Ovary (tissue), 9 donors: ENCODE results near the gene FATE1. TPM values are rescaled to one million over a fixed set of nuclear protein-coding genes. Genes with fewer than 3 reads are reported as not detected.

Source experiments
- DNase-seq, 5 donors: peaks; one replicate each; pipeline ENCODE4 v3.0.0-alpha.2; 2019 to 2020
- H3K27ac ChIP-seq, 2 donors: fragments of 200-600 bp; one replicate each; pipeline versions ENCODE4 v1.5.1 to v1.8.0; 2019 to 2022
- H3K27me3 ChIP-seq: fragments of 200-600 bp; one replicate; pipeline ENCODE4 v1.8.0; 2022
- H3K36me3 ChIP-seq: fragments of 200-600 bp; sonication (generic); one replicate; pipeline ENCODE4 v1.5.1; 2019
- H3K4me1 ChIP-seq: one replicate; pipeline ENCODE4 v1.8.1; 2013; ENCODE audit warnings: mild to moderate bottlenecking, moderate library complexity; ENCODE audit not compliant: insufficient read depth
- H3K4me3 ChIP-seq: fragments of 200-600 bp; sonication (generic); one replicate; pipeline ENCODE4 v1.5.1; 2017
- H3K9me3 ChIP-seq, 2 donors: fragments of 200-600 bp in 1 of 2; sonication (generic) in 1 of 2; one replicate each; pipeline versions ENCODE4 v1.5.1 to v1.8.1; 2013 to 2019; ENCODE audit warnings: mild to moderate bottlenecking in 1 of 2, moderate library complexity in 1 of 2
- EP300 ChIP-seq: sonication (generic); formaldehyde crosslinking; IDR thresholded peaks from one replicate; pipeline ENCODE4 v1.6.1; 2017; ENCODE audit warnings: antibody characterized with exemption
- POLR2A ChIP-seq: fragments of 450-650 bp; IDR thresholded peaks from one replicate; pipeline ENCODE4 v1.6.1; 2017; ENCODE audit warnings: antibody characterized with exemption, mild to moderate bottlenecking, moderate library complexity
- WGBS, 3 donors: extraction: QIAGEN DNeasy Blood & Tissue Kit in 1 of 3; methylation state at CpG; one replicate each; pipeline versions ENCODE4 v1.1.5 to v1.1.7; 2013 to 2017; 5-methylcytosine and 5-hydroxymethylcytosine counted together
- intact Hi-C, 4 donors: fragments of 100-400 bp; cut with DNase I; formaldehyde crosslinking; loops; one replicate each; pipeline versions ENCODE4 v1.11.0 to v1.15.1; 2022 to 2023
- polyA plus RNA-seq, 2 donors: library from polyadenylated mRNA; stranded (reverse); fragments of 200-250 nt in 1 of 2; fragments of 350-450 nt in 1 of 2; fragmentation: Illumina TruSeq in 1 of 2; extraction: RNeasy Lipid Tissue Mini Kit (QIAGEN cat#74804) in 1 of 2; gene quantifications; one replicate each; pipeline ENCODE4 v1.2.3, GENCODE V29; 2013 to 2014
- total RNA-seq, 7 donors: library from RNA; depleted of rRNA in 2 of 7; stranded (reverse); fragments of >200 nt in 2 of 7; fragmentation: NEBNext Ultra II Directional in 3 of 7; extraction: Animal tissue kit (Norgen Biotek cat#: 25700) in 3 of 7; gene quantifications; one replicate each; pipeline versions ENCODE4 v1.1.0 to v1.2.4, GENCODE V29; 2016 to 2023
- TF ChIP-seq, protein P1 (sequence below), 3 donors: fragments of 450-650 bp in 2 of 3; fragments of 200-600 bp in 1 of 3; IDR thresholded peaks; one replicate each; pipeline versions ENCODE4 v1.5.1 to v1.8.0; 2016 to 2022; ENCODE audit warnings: antibody characterized with exemption in 3 of 3, mild to moderate bottlenecking in 1 of 3
- donor health status: DM: no; HTN: no; CAD: no; lungs with moderate emphysema.
- donor health status: DM: no; HTN: no; CAD: no.
- donor health status: Bipolar disorder and iron deficiency.
- donor health status: DM: yes; HTN: yes; CAD: no.
- donor health status: DM: no; HTN: no; CAD: no.
- donor health status: DM: yes; HTN: yes; CAD: no.

The FATE1 gene
- total and polyA plus RNA-seq, 9 donors = 1.4 TPM; not detected in 8

- Histone ChIP-seq H3K27ac (no peak overlapping the region), H3K4me1 (no peaks in the 10 kb centered on the region), H3K9me3 (no peaks in the 10 kb centered on the region), H3K27me3 (no peaks in the 10 kb centered on the region), H3K4me3 (no peak overlapping the region), H3K36me3 (no peaks in the 10 kb centered on the region)
- intact Hi-C loops = no loop called here
- 49 to 53% (median 50%) methylated on average over 5 of the region's 5 CpGs for WGBS, 3 donors
- no peak for TF ChIP-seq EP300
- TF ChIP-seq, protein P1, sequence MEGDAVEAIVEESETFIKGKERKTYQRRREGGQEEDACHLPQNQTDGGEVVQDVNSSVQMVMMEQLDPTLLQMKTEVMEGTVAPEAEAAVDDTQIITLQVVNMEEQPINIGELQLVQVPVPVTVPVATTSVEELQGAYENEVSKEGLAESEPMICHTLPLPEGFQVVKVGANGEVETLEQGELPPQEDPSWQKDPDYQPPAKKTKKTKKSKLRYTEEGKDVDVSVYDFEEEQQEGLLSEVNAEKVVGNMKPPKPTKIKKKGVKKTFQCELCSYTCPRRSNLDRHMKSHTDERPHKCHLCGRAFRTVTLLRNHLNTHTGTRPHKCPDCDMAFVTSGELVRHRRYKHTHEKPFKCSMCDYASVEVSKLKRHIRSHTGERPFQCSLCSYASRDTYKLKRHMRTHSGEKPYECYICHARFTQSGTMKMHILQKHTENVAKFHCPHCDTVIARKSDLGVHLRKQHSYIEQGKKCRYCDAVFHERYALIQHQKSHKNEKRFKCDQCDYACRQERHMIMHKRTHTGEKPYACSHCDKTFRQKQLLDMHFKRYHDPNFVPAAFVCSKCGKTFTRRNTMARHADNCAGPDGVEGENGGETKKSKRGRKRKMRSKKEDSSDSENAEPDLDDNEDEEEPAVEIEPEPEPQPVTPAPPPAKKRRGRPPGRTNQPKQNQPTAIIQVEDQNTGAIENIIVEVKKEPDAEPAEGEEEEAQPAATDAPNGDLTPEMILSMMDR (IDR thresholded peaks at IDR 0.05) = no peak
- TF ChIP-seq POLR2A = no peak
- peak in 1 of 5 donors; percentile 0 for DNase-seq
Observed at GRCh38 chrX:151737494-151737893, 21.7 kb downstream of the FATE1 start.

DNA sequence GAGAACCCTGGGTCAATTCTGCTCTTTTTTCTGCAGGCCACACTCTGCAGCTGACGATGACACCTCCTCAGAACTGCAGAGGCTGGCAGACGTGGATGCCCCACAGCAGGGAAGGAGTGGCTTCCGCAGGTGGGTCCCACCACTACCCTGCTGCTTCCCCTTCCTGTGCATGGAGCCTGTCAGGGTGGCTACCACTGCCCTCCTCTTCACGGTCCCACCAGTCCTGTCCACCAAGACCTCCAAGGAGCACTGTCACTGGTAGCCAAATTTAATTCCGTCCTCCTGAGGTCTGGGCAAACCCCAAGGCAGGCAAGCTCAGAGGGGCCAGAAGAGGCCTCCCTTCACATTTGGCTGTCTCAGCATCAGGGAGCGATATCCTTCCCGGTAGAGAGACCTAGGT lies 22.9 kb downstream of the FATE1 start:
- Histone ChIP-seq H3K36me3 (no peaks in the 10 kb centered on the region), H3K4me3 (no peak overlapping the region), H3K27ac (no peak overlapping the region), H3K9me3 (no peaks in the 10 kb centered on the region), H3K27me3 (no peaks in the 10 kb centered on the region), H3K4me1 (no peaks in the 10 kb centered on the region)
- 68 to 80% (median 69%) methylated on average over 7 of the region's 7 CpGs for WGBS, 3 donors
- intact Hi-C loops = no loop called here
- TF ChIP-seq, protein P1 (IDR thresholded peaks at IDR 0.05) = no peak
- TF ChIP-seq EP300 = no peak
- no peak for TF ChIP-seq POLR2A
- DNase-seq = peak in 1 of 5 donors; percentile 10

- Histone ChIP-seq H3K27me3 (no peaks in the 10 kb centered on the region), H3K27ac (no peak overlapping the region), H3K36me3 (no peaks in the 10 kb centered on the region), H3K4me3 (no peak overlapping the region), H3K4me1 (no peaks in the 10 kb centered on the region), H3K9me3 (no peaks in the 10 kb centered on the region)
- no peak for DNase-seq
- 53 to 69% (median 63%) methylated on average over 4 of the region's 4 CpGs for WGBS, 3 donors
- TF ChIP-seq, protein P1 (IDR thresholded peaks at IDR 0.05) = no peak
- TF ChIP-seq EP300 = no peak
- no peak for TF ChIP-seq POLR2A
- intact Hi-C loops = no loop called here
Observed at GRCh38 chrX:151741606-151742005, 25.8 kb downstream of the FATE1 start.

DNA sequence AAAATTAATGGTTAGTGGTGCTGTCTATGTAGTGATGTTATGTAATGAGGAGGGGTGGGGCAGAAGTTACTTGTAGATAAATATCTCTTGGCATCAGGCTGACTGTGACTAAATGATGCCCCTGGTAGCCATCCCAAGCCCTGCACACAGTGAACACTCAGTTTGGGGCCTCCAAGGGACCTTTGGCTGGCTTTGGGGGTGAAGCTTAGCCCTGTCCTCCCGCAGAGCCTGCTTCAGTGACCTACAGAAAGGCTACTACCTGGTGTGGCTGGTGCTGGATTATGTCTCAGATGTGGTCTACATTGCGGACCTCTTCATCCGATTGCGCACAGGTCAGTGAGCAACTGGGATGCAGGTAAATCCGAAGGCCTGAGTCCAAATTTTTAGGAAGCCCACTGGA lies 26.5 kb downstream of the FATE1 start:
- DNase-seq = peak in 1 of 5 donors; percentile 0
- Histone ChIP-seq H3K36me3 (no peaks in the 10 kb centered on the region), H3K27ac (no peak overlapping the region), H3K4me3 (no peak overlapping the region), H3K9me3 (no peaks in the 10 kb centered on the region), H3K4me1 (no peaks in the 10 kb centered on the region), H3K27me3 (no peaks in the 10 kb centered on the region)
- TF ChIP-seq, protein P1 (IDR thresholded peaks at IDR 0.05) = no peak
- no peak for TF ChIP-seq POLR2A
- intact Hi-C loops = no loop called here
- WGBS, 3 donors = 79 to 92% (median 83%) methylated on average over 5 of the region's 5 CpGs
